LoVo (cell line): ENCODE results near the gene HSD3B7.
"Not testable (repeated sequence)": the region's sequence is repeated elsewhere in the genome, so short reads cannot be mapped to it uniquely, and the experiment has no call there.

Experiments
- DNase-seq: peaks from one replicate; pipeline ENCODE4 v3.0.0-alpha.2; 2016; ENCODE audit warnings: low spot score

The HSD3B7 gene

DNA sequence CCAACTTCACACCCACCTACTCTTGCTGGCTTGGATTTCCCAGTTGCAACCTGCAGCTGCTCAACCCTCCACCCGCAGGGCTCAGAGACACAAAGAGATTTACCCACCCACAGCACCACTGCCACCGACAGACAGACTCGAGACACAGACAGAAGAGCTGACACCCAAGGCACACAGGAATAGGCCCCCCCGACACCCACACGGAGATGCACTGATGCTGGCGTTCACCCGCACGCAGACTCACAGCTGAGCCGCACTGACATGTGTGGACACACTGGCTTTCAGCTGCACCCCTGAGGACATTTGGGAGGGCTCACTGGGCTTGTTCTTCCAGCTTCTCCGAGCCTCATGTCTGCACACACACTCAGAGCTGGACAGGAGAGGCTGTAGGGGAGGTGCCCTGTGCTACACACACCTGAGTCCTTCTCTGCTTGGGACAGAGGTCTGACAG, 17.3 kb downstream of the HSD3B7 start:
- DNase-seq, result no peak

GRCh38 chr16:31002862-31003341, 17.9 kb downstream of the HSD3B7 start:
- no peak for DNase-seq

DNA sequence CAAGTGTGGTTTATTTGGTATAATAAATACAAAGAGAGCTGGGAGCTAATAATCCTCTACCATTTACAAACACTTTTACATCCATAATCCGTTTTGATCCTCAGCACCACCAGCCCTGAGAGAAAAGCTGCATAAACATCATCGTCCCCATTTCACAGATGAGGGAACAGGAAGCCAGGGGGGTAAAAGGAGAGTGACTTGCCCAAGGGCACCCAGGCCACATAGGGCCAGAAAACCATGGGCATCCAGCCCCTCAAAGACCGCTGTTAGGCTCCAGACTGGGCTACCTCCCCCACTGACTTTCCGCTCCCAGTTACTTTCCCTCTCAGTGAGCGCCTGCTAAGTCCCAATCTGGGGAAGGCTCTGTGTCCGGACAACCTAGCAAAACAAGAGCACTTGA, 18.7 kb downstream of the HSD3B7 start:
- no peak for DNase-seq

- no peak for DNase-seq
Measured at GRCh38 chr16:31004658-31005057, 19.7 kb downstream of the HSD3B7 start.

GRCh38 chr16:31005350-31006085, 20.5 kb downstream of the HSD3B7 start:
- no peak for DNase-seq

DNA sequence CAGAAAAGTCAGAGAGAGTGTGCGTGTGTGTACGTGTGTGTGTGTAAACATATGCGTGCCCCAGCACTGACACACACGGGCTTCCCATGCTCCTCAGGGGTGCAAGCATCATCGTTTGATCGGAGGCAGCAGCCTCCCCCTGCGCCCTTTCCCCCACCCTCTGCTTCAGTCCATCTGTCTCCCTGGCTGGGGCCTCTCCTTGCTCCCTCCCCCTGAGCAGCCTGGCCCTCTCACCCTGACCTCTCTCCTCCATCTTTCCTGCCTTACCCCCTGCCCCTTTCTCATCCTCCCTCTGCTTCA, 21.0 kb downstream of the HSD3B7 start:
- DNase-seq, result no peak

GRCh38 chr16:31006589-31006988, 21.6 kb downstream of the HSD3B7 start:
- no peak for DNase-seq

DNA sequence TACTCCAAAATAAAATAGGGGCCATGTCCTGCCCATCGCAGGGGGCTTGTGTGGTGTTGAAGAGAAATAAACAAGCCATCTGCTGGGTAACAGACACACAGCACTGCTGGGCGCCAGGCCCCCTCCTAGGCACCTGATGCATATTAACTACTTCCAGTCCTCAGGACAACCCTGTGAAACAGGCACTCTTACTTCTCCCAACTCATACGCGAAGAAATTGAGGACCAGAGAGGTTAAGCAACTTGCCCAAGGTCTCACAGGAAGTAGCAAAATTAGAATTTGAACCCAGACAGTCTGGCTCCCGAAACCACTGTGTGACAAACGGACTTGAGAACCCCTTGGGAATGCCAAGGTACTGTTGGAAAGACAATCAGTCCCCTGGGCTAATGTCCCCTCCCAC, 22.7 kb downstream of the HSD3B7 start:
- DNase-seq, result no peak

DNA sequence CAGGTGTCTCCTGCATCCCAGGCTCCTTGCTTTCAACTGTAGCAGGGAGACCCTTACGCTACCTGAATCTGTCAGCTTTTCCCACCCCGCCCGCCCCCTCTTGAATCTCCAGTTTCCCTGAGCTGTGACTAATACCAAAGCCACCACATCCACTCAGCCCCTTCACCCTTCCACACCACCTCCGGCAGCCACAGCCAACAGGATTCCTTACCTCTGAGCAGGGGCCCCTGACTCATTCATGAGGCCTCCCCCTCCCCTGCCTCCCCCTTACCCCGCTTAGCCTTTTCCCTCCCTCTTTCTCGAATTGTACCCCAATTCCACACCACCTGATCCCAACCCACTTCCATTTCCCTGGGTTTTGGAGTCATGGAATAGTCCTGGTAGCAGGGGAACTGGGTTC, 23.1 kb downstream of the HSD3B7 start:
- DNase-seq, result no peak

GRCh38 chr16:31008551-31008950, 23.5 kb downstream of the HSD3B7 start:
- DNase-seq, result no peak

DNA sequence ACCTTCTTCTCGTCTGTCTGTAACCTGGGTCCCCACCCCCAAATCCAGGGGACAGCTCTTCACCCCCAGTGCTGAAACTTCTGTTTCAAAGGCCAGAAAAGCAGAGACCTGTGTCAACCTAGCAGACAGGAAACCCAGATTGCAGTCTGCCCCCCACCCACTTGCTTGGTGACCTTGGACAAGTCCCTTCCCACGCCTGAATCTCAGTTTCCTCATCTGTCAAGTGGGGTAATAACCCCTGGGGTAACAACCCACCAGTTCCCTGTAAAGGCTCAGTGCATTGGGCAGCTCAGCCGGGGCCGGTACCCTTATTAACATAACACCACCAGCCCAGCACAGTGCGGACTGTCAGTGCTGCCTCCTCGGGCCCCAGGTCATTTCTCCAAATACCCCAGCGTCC, 24.1 kb downstream of the HSD3B7 start:
- no peak for DNase-seq

GRCh38 chr16:31009894-31010584, 25.0 kb downstream of the HSD3B7 start:
- DNase-seq, result no peak

DNA sequence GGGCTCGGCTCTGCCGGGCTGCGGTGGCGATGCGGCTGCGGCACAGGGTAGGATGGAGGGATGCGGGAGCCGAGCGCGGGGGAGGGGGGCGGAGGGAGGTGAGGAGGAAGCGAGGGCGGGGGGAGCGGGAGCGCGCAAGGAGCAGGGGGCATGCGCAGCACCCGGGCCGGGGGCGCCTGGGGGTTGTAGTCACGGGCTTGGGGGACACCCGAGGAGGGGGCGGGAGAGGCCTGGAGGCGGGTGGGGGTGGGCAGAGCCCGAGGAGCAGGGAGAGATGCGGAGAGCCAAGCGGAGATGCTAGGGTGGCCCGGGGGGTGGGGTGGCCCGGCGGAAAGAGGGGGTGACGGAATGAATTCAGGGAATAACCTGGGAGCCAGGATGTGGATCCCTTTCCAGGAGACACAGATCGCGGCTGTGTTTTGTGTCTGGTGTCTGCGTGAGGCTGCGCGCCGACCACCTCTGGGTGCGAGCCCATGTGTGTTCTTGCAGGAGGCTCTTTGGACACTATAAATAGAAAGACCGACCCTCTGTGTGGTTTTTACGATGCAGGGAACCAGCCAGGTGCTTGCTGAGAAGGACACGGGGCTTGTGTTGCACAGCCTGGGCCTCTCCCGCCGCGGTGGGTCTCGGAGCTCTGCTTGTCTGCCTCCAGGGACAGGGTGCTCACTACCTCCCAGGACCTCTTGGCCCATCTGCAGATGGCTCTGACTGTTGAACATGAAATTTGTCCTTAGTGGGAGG, 25.7 kb downstream of the HSD3B7 start, which contains the start of gene STX1B:
STX1B (minus strand) TSS at position 54 of the 741 bp plus-strand sequence. CDS start 242 bp downstream, outside the sequence.
- no peak for DNase-seq

DNA sequence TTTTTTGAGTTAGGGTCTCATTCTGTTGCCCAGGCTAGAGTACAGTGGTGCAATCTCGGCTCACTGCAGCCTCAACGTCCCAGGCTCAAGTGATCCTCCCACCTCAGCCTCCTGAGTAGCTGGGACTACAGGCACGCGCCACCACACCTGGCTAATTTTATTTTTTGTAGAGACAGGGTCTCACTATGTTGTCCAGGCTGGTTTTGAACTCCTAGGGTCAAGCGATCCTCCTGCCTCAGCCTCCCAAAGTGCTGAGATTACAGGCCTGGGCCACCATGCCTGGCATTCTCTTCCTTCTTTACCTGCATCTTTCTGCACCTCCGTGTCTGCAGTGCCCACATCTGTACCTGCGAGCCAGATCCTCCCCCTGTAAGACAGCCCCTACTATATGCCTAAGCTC, 26.8 kb downstream of the HSD3B7 start:
- DNase-seq, result not testable (repeated sequence)

- not testable (repeated sequence) for DNase-seq
Measured at GRCh38 chr16:31013292-31013691, 28.3 kb downstream of the HSD3B7 start.

DNA sequence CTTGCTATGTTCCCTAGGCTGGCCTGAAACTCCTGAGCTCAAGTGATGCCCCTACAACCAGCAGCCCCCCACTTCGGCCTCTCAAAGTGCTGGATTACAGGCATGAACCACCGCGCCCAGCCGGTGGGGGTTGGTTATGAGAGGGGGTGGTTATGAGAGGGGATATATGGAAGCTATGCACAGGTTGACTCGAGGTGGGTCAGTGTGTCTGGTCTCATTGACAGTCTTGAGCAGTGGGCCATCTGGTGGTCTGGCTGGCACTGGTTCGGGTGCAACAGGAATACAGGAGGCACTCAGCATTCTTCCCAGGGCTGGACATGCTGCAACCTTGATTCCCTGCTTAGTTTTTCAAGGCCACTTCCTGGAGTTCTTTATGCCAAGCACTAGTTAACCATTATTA, 31.0 kb downstream of the HSD3B7 start:
- no peak for DNase-seq

DNA sequence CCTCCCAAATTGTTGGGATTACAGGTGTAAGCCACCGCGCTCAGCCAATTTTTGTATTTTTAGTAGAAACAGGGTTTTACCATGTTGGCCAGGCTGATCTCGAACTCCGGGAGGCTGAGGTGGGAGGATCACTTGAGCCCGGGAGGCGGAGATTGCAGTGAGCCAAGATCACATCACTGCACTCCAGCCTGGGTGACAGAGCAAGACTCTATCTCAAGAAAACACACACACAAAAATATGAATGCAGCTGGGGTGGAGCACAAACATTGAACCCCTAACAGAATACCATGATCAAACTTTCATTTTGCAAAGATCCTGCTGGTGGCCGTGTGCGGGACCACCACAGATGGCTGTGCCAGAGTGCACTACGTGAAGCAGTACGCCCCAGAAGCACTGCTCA, 32.7 kb downstream of the HSD3B7 start:
- not testable (repeated sequence) for DNase-seq

DNA sequence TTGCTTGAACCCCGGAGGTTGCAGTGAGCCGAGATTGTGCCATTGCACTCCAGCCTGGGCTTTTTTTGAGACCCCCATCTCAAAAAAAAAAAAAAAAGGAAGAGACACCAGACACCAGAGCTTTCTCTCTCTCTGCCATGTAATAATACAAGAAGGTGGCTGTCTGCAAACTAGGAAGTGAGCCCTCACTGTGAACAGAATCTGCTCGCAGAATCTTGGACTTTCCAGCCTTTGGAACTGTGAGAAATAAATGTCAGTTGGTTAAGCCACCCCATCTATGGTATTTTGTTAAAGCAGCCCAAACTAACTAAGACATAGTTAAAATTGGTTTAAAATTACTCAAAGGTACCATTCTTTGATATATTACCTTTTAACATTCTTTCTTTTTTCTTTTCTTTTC, 35.5 kb downstream of the HSD3B7 start:
- no peak for DNase-seq

GRCh38 chr16:31022544-31023251, 37.7 kb downstream of the HSD3B7 start:
- DNase-seq, result no peak

DNA sequence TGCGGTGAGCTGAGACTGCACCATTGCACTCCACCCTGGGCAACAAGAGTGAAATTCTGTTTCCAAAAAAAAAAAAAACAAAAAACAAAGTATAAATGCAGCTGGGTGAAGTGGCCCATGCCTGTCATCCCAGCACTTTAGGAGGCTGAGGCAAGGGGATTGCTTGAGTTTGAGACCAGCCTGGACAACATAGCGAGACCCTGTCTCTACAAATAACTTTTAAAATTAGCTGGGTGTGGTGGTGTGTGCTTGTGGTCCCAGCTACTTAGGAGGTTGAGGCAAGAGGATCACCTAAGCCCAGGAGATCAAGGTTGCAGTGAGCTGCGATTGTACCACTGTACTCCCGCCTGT, 38.2 kb downstream of the HSD3B7 start:
- DNase-seq, result no peak

DNA sequence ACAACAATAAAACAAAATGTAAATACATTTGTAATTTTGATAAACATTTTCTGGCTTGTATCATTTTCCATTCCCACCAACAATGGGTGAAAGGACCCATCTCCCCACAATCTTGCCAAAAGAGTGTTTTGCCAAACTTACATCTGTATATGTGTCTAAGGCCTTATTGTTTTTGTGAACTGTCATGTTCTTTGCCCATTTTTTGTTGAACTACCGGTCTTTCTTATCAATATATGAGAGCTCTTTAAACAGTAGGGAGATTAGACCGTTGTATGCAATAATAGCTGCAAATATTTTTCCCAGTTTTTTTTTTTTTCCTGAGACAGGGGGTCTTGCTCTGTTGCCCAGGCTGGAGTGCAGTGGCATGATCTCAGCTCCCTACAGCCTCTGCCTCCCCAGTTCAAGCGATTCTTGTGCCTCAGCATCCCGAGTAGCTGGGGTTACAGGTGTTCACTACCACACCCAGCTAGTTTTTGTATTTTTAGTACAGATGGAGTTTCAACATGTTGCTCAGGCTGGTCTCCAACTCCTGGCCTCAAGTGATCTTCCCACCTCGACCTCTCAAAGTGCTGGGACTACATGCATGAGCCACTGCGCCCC, 38.7 kb downstream of the HSD3B7 start:
- DNase-seq, result no peak

- no peak for DNase-seq
Measured at GRCh38 chr16:31025339-31025738, 40.3 kb downstream of the HSD3B7 start.
